GM06990 (cell line): Measurements from ENCODE around the gene DTNBP1.
"Not testable (repeated sequence)": the region's sequence is repeated elsewhere in the genome, so short reads cannot be mapped to it uniquely, and the experiment has no call there.

Experiments used
- DNase-seq: peaks from one replicate; pipeline ENCODE4 v3.0.0-alpha.2; 2011; ENCODE audit not compliant: insufficient read length; ENCODE audit errors: extremely low read depth
- H3K27me3 ChIP-seq: replicated peaks from 2 replicates; pipeline ENCODE4 v1.6.0; 2011; ENCODE audit warnings: low read length; ENCODE audit not compliant: control insufficient read depth, insufficient read depth
- H3K36me3 ChIP-seq: 2 replicates; pipeline ENCODE4 v1.5.1; 2011; ENCODE audit warnings: low read length; ENCODE audit not compliant: control insufficient read depth, insufficient read depth
- H3K4me3 ChIP-seq: replicated peaks from 2 replicates; pipeline ENCODE4 v1.5.1; 2011; ENCODE audit warnings: low read depth, mild to moderate bottlenecking, control low read depth, low read length
- TF ChIP-seq, protein P1 (sequence below): IDR thresholded peaks from 2 replicates; pipeline ENCODE4 v1.5.1; 2011; ENCODE audit warnings: low read length, control low read depth, mild to moderate bottlenecking, inconsistent platforms; ENCODE audit not compliant: insufficient read depth, poor library complexity, severe bottlenecking

The DTNBP1 gene

DNA sequence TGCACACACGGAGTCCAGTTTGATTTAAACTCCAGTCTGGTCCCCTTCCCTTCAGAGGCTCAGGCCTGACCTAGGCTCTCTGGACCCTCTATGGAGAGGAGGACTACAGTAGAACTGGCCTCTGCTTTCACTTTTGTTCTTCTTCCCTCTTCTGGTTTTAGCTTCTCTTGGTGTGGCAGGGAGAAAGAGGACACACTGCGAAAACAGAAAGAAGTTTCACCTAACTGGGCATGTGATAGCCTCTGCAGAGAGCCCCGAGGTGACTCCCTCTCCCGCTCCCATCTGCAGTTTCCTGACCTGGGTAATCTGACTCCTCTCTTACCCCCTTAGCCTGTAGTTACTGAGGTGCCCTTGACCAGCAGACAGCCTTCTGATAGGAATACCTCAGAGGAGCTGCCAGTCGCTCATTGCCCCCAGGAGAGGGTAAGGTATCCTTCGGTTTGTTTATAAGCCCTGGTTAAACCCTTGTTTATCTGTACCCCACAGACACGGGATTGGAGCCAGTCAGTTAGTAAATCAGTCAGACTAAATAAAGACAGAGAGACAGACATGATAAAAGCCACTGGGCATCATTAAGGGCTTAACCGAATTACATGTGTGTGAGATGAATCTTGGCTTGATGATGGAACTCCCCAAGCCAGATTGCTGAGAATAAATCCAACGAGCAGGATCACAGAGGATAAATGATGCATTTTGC, 12.0 kb upstream of the DTNBP1 start:
- Histone ChIP-seq H3K4me3 (no peak overlapping the region), H3K36me3 (no peaks in the 10 kb centered on the region), H3K27me3 (no peaks in the 10 kb centered on the region)
- no peak for DNase-seq
- TF ChIP-seq, protein P1, sequence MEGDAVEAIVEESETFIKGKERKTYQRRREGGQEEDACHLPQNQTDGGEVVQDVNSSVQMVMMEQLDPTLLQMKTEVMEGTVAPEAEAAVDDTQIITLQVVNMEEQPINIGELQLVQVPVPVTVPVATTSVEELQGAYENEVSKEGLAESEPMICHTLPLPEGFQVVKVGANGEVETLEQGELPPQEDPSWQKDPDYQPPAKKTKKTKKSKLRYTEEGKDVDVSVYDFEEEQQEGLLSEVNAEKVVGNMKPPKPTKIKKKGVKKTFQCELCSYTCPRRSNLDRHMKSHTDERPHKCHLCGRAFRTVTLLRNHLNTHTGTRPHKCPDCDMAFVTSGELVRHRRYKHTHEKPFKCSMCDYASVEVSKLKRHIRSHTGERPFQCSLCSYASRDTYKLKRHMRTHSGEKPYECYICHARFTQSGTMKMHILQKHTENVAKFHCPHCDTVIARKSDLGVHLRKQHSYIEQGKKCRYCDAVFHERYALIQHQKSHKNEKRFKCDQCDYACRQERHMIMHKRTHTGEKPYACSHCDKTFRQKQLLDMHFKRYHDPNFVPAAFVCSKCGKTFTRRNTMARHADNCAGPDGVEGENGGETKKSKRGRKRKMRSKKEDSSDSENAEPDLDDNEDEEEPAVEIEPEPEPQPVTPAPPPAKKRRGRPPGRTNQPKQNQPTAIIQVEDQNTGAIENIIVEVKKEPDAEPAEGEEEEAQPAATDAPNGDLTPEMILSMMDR: no peak

DNA sequence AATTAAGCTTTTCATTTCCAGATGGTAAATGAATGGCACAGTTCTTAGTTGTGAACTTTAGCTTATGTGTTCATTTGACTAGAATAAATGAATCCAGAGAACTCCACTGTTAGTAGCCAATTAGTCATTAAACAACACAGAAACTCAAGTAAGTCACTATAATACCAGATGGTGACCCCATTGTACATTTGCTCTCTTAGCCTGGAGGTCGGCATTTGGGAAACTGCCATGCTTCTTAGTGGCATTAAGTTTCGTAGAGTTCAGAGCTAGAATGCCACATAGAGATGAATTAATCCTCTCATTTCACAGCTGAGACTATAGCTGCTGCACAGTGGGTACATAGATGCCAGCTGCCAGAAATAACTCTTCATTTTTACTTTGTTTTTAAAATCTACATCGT, 10.8 kb upstream of the DTNBP1 start:
- H3K4me3 ChIP-seq: no peak overlapping the region
- TF ChIP-seq, protein P1: no peak
- H3K27me3 ChIP-seq: no peaks in the 10 kb centered on the region
- no peak for DNase-seq
- no peaks in the 10 kb centered on the region for H3K36me3 ChIP-seq

DNA sequence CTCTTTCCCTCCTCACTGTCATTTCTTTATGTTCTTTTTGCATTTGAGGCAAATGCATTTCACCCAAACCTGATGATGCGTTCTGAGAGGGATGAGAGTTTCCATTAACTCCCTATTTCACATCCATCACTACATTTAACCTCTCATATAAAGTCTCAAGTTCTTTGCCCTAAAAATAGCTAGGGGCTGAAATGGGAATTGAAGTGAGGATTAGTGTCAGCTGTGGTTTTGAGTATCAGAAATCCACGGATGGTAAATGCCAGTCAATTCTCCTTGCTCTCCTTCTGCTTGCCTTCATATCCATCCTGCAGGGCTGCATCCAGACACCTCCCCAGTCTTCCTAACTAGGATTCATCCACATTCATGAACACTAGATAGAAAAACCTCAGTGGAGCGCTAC, 10.0 kb upstream of the DTNBP1 start:
- TF ChIP-seq, protein P1: no peak
- no peak for DNase-seq
- Histone ChIP-seq H3K4me3 (no peak overlapping the region), H3K27me3 (no peaks in the 10 kb centered on the region), H3K36me3 (no peaks in the 10 kb centered on the region)

DNA sequence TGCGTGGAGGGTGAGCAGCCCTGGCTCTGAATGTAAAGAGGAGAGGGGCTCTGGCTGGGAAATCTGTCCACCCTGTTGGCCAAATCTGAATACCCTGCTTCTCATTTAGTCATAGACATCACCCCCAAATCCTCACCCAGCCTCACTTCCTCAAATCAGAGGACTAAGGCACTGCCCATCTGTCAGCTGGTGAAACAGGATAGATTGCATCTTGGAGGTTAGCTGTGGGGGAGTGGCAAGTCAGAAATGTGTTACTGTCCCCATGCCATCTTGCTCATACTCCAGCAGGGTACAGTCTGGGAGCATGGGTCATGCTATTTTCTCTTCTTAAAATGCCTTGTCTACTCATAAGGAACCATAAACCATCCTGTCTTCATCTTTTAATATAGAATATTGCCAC, 9.5 kb upstream of the DTNBP1 start:
- Histone ChIP-seq H3K27me3 (no peaks in the 10 kb centered on the region), H3K36me3 (no peaks in the 10 kb centered on the region), H3K4me3 (no peak overlapping the region)
- no peak for DNase-seq
- TF ChIP-seq, protein P1: no peak

DNA sequence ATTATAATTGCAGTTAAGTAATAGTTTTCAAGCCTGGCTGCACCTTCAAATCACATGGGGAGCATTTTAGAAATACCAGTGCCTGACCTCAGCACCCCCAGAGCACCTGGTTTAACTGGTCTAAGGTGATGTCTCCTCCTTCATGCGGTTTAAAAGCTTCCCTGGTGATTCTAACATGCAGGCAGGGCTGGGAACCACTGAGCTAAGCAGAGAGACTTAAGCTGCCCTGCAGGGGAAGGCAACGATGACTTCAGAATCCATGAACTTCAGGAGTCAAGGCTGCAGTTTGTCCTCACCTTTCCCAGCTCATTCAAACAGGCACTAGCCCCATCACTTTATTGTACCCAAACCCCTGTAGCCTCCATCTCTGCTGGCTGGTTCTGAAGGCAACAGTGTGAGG, 6.1 kb upstream of the DTNBP1 start:
- Histone ChIP-seq H3K27me3 (no peaks in the 10 kb centered on the region), H3K4me3 (no peak overlapping the region), H3K36me3 (no peaks in the 10 kb centered on the region)
- no peak for DNase-seq
- TF ChIP-seq, protein P1: no peak

DNA sequence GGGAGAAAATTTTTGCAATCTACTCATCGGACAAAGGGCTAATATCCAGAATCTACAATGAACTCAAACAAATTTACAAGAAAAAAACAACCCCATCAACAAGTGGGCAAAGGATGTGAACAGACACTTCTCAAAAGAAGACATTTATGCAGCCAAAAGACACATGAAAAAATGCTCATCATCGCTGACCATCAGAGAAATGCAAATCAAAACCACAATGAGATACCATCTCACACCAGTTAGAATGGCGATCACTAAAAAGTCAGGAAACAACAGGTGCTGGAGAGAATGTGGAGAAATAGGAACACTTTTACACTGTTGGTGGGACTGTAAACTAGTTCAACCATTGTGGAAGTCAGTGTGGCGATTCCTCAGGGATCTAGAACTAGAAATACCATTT, 4.1 kb upstream of the DTNBP1 start:
- H3K36me3 ChIP-seq, H3K27me3 ChIP-seq, H3K4me3 ChIP-seq, DNase-seq: not testable (repeated sequence)
